ENCODE data around the gene COL4A2.
"Not testable (repeated sequence)": the region's sequence is repeated elsewhere in the genome, so short reads cannot be mapped to it uniquely, and the experiment has no call there.

The COL4A2 gene

GRCh38 chr13:110496281-110496680 is 189.2 kb downstream of the COL4A2 start:
- DNase-seq (ENCODE audit: low read depth in 2 of 2), result no peak

- DNase-seq (ENCODE audit: low read depth in 2 of 2), result no peak
Observed at GRCh38 chr13:110497003-110497402, 189.9 kb downstream of the COL4A2 start.

DNA sequence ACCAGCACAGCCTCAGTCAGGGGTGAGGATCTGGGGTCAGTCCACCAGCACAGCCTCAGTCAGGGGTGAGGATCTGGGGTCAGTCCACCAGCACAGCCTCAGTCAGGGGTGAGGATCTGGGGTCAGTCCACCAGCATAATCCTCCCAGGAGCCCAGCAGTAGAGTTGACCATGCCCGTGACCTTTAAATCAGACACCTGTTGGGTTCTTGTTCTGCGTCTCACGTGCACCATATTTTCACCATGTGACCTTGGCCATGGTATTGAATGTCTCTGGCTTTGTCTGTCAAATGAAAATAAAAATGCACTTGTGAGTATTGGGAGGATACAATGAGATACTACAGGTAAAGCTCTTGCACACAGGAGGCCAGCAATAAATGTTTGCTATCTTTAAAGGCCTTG is 190.8 kb downstream of the COL4A2 start:
- DNase-seq (ENCODE audit: low read depth in 2 of 2), result not testable (repeated sequence)

DNA sequence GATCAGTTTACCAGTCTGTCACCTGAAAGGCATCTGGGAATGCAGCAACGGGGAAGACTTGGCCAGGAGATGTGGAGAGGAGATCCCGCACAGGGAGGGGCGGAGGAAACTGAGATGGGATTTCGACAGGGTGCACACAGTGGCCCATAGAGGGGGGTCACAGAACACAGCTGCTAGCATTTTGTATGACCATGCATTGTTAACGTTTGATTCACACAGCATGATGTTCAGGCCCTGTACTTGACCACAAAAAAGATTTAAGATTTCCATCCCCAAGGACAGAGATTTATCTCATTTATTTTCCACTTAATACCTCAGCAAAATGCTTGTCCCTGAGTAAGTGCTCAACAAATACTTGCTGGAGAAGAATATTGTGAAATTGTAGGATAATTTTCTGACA is 191.2 kb downstream of the COL4A2 start:
- no peak for DNase-seq (ENCODE audit: low read depth in 2 of 2)

GRCh38 chr13:110498765-110499164 is 191.7 kb downstream of the COL4A2 start:
- no peak for DNase-seq (ENCODE audit: low read depth in 2 of 2)

DNA sequence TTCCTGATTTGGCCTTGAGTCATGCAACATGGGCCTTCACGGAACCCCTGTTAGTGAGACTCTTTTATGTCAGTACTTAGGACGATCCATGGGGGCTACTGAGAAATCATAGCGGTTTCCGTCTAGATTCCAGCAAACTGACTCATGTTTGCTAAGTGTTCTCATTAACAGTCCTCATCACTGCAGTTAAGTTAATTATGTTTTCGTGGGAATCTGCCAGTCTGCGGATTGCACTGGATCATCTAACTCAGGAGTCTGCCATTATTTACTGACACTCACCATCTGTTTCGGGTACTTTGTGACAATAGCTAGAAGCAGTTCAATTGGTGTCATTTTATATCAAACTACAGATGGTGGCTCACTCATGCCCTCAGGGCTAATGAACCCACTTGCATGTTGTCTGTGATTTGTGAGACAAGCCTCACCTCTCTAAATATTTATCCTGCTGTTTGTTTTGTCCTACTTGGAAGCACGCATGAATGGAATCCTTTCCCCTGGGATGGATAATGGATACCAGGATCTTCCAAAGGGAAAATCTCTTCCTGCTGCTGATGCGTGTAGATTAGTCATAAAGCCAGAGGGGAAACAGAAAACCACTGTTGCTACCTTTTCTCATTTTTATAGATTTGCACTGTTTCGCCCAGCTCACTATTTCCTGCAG is 192.7 kb downstream of the COL4A2 start:
- no peak for DNase-seq (ENCODE audit: low read depth in 2 of 2)

- DNase-seq (ENCODE audit: low read depth in 2 of 2), result no peak
Observed at GRCh38 chr13:110500341-110500740, 193.3 kb downstream of the COL4A2 start.

DNA sequence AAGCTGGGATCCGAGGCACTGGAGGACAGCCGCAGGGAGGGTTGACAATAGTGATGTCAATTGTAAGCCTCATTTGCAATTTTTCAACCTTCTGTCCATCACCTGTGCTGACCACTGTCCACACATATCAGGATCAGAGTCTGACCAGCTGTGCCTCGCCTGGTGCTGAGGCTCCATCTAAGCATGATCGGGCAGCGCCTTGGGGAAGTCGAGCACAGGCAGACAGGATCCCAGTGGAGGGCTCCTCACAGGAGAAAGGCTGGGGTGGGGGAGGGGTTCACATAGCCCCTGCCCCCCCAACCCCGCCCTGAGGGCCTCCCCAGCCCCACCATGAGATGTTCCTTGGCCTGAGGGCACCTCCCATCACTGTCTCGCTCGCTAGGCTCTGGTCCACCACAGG is 194.1 kb downstream of the COL4A2 start:
- DNase-seq (ENCODE audit: low read depth in 2 of 2), result no peak

DNA sequence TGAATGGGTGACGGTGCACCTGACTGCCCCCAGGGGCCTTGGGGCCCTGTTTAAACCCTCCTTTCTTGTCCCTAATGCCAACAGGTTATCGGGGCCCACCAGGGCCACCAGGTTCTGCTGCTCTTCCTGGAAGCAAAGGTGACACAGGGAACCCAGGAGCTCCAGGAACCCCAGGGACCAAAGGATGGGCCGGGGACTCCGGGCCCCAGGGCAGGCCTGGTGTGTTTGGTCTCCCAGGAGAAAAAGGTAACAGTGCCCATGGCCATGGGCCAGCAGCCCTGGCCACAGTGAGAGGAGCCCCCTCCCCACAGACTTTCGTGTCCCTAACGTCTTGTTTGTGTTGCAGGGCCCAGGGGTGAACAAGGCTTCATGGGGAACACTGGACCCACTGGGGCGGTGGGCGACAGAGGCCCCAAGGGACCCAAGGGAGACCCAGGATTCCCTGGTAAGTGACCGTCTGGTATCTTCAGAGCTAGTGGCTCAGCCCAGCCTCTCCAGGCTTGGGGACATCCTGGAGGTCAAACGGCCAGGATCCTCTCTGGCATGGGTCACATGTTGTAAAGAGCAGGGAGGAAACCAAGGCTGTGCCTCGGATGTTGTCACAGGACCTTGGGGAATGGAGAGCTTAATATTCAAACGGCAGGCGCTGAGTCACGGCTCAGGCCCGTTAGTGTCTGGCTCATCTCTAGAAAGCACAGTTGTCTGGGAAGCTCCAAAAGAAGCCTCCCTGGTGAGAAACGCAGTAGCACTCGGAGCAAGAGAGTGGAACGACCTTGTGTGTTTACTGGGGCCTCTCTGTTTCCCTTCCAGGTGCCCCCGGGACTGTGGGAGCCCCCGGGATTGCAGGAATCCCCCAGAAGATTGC is 196.2 kb downstream of the COL4A2 start:
- DNase-seq (ENCODE audit: low read depth in 2 of 2), result no peak

DNA sequence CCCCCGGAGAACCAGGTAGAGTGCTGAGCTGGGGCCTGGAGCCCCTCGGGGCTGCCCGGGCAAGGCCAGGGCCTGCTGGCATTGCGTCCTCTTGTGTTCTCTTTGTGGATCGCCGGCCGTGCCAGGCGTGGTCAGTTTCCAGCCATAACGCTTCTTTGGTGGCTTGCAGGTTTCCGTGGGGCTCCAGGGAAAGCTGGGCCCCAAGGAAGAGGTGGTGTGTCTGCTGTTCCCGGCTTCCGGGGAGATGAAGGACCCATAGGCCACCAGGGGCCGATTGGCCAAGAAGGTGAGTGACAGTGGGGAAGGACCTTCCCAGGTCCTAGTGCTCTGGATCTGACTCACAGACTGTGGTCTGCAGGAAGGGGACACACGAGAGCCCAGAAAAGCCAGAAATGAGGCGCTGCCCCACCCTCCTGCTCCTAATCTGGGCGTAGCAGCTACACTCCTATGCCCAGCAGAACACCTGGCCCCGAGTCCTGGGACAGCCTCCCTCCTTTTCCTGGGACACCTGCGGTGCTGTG is 197.0 kb downstream of the COL4A2 start:
- DNase-seq (ENCODE audit: low read depth in 2 of 2), result no peak

GRCh38 chr13:110505594-110505993 is 198.5 kb downstream of the COL4A2 start:
- no peak for DNase-seq (ENCODE audit: low read depth in 2 of 2)

DNA sequence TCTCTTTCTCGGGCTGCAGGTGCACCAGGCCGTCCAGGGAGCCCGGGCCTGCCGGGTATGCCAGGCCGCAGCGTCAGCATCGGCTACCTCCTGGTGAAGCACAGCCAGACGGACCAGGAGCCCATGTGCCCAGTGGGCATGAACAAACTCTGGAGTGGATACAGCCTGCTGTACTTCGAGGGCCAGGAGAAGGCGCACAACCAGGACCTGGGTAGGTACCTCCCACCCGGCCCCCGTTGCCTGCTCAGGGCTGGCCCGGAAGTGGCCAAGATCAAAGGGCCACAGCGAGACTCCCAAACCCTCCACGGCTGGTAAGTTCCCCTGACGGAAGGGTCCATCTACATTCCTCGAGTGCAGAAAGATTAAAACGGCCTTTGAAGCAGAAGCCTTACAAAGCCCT is 199.3 kb downstream of the COL4A2 start:
- no peak for DNase-seq (ENCODE audit: low read depth in 2 of 2)

DNA sequence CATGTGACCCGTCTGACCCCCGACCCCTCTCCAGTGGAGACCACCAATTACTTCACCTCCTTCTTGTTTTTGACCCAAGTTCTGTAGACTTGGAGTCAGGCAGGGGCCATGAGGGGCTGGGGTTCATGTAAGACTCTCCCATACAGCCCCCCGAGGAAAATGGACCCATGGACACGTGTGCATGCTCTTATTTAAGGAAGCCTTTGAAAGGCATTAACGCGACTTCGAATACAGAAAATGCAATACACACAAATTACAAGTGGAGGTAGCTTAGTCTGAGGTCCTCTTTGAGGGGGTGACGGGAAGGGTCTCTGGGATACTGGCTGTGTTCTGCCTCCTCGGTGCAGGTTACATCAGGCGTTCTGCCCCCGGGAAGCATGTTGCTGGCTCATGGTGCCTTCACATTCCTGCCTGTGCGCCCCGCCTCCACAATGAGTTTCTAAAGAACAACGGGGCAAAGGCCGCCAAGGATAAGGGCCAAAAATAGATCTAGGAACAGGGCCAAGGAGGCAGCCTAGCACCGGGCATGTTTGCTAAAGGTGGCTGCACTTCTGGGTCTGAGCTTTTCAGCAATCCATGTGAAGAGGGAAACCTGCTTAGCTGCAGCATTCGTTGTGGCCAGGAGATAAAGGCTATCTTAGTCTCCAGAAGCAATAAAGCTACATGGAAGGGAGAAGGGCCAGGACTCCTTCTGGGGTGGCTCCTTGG is 199.9 kb downstream of the COL4A2 start:
- no peak for DNase-seq (ENCODE audit: low read depth in 2 of 2)

DNA sequence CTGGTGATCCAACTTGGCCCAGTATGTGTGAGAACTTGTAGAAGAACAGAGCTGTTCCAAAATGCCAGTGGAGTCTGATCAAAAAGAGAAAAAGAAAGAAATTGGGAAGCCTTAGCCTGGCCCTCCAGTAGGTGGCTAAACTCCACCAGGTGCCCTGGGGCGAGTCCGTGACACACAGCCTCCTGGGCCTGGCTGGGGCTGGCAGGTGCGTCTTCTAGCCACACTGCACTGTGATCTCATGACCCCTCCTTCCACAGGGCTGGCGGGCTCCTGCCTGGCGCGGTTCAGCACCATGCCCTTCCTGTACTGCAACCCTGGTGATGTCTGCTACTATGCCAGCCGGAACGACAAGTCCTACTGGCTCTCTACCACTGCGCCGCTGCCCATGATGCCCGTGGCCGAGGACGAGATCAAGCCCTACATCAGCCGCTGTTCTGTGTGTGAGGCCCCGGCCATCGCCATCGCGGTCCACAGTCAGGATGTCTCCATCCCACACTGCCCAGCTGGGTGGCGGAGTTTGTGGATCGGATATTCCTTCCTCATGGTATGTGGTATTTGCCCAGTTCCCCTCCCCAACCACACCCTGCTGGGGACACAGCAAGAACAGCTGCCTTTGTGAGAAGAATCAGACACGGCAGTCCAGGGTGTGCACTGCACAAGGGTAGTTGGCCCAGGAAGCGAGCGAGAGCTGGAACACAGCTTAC is 200.7 kb downstream of the COL4A2 start:
- DNase-seq (ENCODE audit: low read depth in 2 of 2), result no peak

DNA sequence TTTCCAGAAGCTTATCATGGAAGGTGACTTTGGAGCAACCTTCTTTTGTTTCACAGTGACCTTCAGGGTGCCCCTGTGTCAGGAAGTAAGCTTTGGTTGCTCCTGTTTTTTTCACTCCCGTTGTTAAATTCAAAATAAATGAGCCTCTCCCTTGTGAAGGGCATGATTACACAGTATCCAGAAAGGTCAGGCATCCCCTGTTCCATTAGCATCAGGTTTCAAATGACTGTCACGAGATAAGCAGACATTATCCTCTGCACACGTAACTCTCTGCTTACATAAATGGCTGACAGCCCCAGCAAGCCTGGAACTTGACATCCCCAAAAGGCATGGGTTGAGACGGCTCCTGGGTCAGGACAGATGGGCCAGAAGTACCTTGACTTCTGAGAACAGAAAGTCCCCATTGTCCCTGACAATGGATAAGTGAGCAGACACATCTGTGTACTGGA is 202.4 kb downstream of the COL4A2 start:
- no peak for DNase-seq (ENCODE audit: low read depth in 2 of 2)

- no peak for DNase-seq (ENCODE audit: low read depth in 2 of 2)
Observed at GRCh38 chr13:110509971-110510786, 203.1 kb downstream of the COL4A2 start.

- DNase-seq (ENCODE audit: low read depth in 2 of 2), result no peak
Observed at GRCh38 chr13:110511509-110512181, 204.6 kb downstream of the COL4A2 start.

DNA sequence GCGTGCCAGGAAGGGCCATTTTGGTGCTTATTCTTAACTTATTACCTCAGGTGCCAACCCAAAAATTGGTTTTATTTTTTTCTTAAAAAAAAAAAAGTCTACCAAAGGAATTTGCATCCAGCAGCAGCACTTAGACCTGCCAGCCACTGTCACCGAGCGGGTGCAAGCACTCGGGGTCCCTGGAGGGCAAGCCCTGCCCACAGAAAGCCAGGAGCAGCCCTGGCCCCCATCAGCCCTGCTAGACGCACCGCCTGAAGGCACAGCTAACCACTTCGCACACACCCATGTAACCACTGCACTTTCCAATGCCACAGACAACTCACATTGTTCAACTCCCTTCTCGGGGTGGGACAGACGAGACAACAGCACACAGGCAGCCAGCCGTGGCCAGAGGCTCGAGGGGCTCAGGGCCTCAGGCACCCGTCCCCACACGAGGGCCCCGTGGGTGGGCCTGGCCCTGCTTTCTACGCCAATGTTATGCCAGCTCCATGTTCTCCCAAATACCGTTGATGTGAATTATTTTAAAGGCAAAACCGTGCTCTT is 205.2 kb downstream of the COL4A2 start:
- no peak for DNase-seq (ENCODE audit: low read depth in 2 of 2)

- DNase-seq (ENCODE audit: low read depth in 2 of 2), result no peak
Observed at GRCh38 chr13:110516500-110516899, 209.4 kb downstream of the COL4A2 start.

Measured in stimulated activated CD4-positive, alpha-beta T cell treated with anti-CD3 and anti-CD28 coated beads, Interleukin-12 subunit alpha, Interleukin-12 subunit beta, amount 100 ng/mL, for 24 hours (primary cell).